Measurements from ENCODE around the gene ZDHHC11B. TPM values are rescaled to one million over a fixed set of nuclear protein-coding genes. Genes with fewer than 3 reads are reported as not detected.

Gene ZDHHC11B
- total RNA-seq, 2 donors from 2014 or later: 0.75 to 1.3 TPM

DNA sequence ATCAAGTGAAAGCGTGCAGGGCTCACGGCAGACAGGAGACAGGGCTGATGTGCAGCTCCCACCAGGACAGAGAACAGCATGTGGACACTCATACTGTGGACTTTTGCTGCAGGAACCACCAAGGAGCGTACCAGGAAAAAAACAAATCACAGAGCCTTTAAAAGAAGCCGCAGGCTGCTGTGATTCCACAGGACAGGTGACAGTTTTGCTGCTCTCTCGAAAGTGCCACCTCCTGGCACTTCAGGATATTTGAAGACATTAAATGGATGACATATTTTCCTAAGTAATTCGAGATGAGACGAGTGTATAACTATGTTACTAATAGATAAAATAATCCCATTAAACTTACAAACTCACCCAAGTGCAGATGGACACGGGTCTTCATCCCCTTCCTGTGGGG lies 37.0 kb upstream of the ZDHHC11B start:
- no peaks in the 10 kb centered on the region for H3K4me1 ChIP-seq (ENCODE audit: control insufficient read depth, insufficient read depth, low read length)
- WGBS, 2 experiments (ENCODE audit: insufficient coverage in 1 of 2, insufficient read length in 1 of 2): 89 to 92% methylated on average over 2 to 6 of the region's 8 CpGs
- H3K27me3 ChIP-seq (ENCODE audit: control insufficient read depth, insufficient read depth, low read length, poor library complexity, severe bottlenecking): no peaks in the 10 kb centered on the region
- no peaks in the 10 kb centered on the region for H3K9me3 ChIP-seq (ENCODE audit: control insufficient read depth, low read length)
- H3K27ac Mint-ChIP-seq: no peak overlapping the region
- TF ChIP-seq, protein P1, sequence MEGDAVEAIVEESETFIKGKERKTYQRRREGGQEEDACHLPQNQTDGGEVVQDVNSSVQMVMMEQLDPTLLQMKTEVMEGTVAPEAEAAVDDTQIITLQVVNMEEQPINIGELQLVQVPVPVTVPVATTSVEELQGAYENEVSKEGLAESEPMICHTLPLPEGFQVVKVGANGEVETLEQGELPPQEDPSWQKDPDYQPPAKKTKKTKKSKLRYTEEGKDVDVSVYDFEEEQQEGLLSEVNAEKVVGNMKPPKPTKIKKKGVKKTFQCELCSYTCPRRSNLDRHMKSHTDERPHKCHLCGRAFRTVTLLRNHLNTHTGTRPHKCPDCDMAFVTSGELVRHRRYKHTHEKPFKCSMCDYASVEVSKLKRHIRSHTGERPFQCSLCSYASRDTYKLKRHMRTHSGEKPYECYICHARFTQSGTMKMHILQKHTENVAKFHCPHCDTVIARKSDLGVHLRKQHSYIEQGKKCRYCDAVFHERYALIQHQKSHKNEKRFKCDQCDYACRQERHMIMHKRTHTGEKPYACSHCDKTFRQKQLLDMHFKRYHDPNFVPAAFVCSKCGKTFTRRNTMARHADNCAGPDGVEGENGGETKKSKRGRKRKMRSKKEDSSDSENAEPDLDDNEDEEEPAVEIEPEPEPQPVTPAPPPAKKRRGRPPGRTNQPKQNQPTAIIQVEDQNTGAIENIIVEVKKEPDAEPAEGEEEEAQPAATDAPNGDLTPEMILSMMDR (conservative IDR thresholded peaks at IDR 0.05): no peak
- H3K36me3 ChIP-seq (ENCODE audit: control insufficient read depth, insufficient read depth, low read length): no peaks in the 10 kb centered on the region
- no peak overlapping the region for H3K9ac ChIP-seq (ENCODE audit: extremely low read depth, low read length, poor library complexity, severe bottlenecking)
- no peak overlapping the region for H3K27ac ChIP-seq (ENCODE audit: low read depth, low read length)
- no peaks in the 10 kb centered on the region for H3K4me1 Mint-ChIP-seq
- no peaks in the 10 kb centered on the region for H3K9me3 Mint-ChIP-seq
- H3K36me3 Mint-ChIP-seq (ENCODE audit: low read depth): peaks cover 16% of the 10 kb centered on the region
- no peak for DNase-seq
- no peak overlapping the region for H3K4me3 ChIP-seq (ENCODE audit: low read length)
- no peak overlapping the region for H3K4me3 Mint-ChIP-seq
- no peaks in the 10 kb centered on the region for H3K27me3 Mint-ChIP-seq (ENCODE audit: insufficient read depth)

DNA sequence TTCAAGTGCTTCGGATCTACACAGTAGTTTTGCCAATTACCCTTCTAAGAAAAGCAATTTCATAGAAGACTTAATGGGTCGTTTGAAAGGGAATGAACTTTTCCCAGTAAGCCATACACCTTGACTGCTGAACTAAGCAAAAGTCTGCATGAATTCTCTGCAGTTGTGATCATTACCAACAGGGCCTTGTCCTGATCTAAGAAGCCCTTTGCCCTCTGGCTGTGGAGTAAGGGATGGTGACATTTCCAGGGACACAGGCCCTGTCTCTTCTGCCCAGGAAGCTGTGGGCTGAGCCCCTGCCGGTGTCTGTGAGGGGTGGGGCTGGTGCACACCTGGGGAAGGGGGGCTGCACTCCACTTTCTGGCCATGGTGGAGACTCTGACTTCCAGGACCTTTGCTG lies 35.7 kb upstream of the ZDHHC11B start:
- Mint-ChIP-seq H3K9me3 (peaks cover 2% of the 10 kb centered on the region), H3K36me3 (ENCODE audit: low read depth) (peaks cover 19% of the 10 kb centered on the region), H3K4me3 (no peak overlapping the region), H3K27ac (no peak overlapping the region), H3K27me3 (ENCODE audit: insufficient read depth) (no peaks in the 10 kb centered on the region), H3K4me1 (no peaks in the 10 kb centered on the region)
- no peak overlapping the region for H3K27ac ChIP-seq (ENCODE audit: low read depth, low read length)
- TF ChIP-seq, protein P1 (conservative IDR thresholded peaks at IDR 0.05): peak; percentile 41
- H3K9me3 ChIP-seq (ENCODE audit: control insufficient read depth, low read length): no peaks in the 10 kb centered on the region
- no peaks in the 10 kb centered on the region for H3K36me3 ChIP-seq (ENCODE audit: control insufficient read depth, insufficient read depth, low read length)
- no peak overlapping the region for H3K9ac ChIP-seq (ENCODE audit: extremely low read depth, low read length, poor library complexity, severe bottlenecking)
- H3K27me3 ChIP-seq (ENCODE audit: control insufficient read depth, insufficient read depth, low read length, poor library complexity, severe bottlenecking): no peaks in the 10 kb centered on the region
- no peak overlapping the region for H3K4me3 ChIP-seq (ENCODE audit: low read length)
- WGBS, 2 experiments (ENCODE audit: insufficient coverage in 1 of 2, insufficient read length in 1 of 2): 84 to 88% methylated on average over 2 to 3 of the region's 3 CpGs
- no peaks in the 10 kb centered on the region for H3K4me1 ChIP-seq (ENCODE audit: control insufficient read depth, insufficient read depth, low read length)
- DNase-seq: no peak

DNA sequence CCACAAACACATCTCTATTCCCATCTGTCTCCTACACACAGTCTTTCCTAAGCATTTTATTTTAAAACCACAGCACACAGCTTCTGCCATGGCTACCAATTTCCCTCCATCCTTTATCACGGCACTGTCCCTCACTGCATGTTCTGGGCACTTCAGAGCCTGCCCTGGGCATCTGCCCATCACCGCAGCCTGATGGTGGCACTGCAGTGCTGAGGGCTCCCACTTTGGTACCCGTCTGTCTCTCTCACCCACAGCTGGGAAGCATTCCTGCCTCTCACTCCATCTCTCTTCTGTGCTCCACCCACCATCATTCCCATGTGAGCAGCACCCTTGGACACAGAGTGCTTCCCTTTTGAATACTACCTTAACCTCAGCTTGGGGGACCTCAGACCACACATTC lies 34.5 kb upstream of the ZDHHC11B start:
- Histone ChIP-seq H3K36me3 (ENCODE audit: control insufficient read depth, insufficient read depth, low read length) (no peaks in the 10 kb centered on the region), H3K9ac (ENCODE audit: extremely low read depth, low read length, poor library complexity, severe bottlenecking) (no peak overlapping the region), H3K4me1 (ENCODE audit: control insufficient read depth, insufficient read depth, low read length) (no peaks in the 10 kb centered on the region), H3K9me3 (ENCODE audit: control insufficient read depth, low read length) (no peaks in the 10 kb centered on the region), H3K27me3 (ENCODE audit: control insufficient read depth, insufficient read depth, low read length, poor library complexity, severe bottlenecking) (no peaks in the 10 kb centered on the region), H3K27ac (ENCODE audit: low read depth, low read length) (no peak overlapping the region), H3K4me3 (ENCODE audit: low read length) (no peak overlapping the region)
- 93 to 100% methylated on average over 2 to 3 of the region's 3 CpGs for WGBS, 2 experiments (ENCODE audit: insufficient coverage in 1 of 2, insufficient read length in 1 of 2)
- TF ChIP-seq, protein P1 (conservative IDR thresholded peaks at IDR 0.05): no peak
- H3K4me3 Mint-ChIP-seq: no peak overlapping the region
- no peak overlapping the region for H3K27ac Mint-ChIP-seq
- H3K4me1 Mint-ChIP-seq: no peaks in the 10 kb centered on the region
- peaks cover 24% of the 10 kb centered on the region for H3K36me3 Mint-ChIP-seq (ENCODE audit: low read depth)
- H3K9me3 Mint-ChIP-seq: peaks cover 2% of the 10 kb centered on the region
- no peak for DNase-seq
- no peaks in the 10 kb centered on the region for H3K27me3 Mint-ChIP-seq (ENCODE audit: insufficient read depth)
